ENCODE measurements around the gene PPP1CB. TPM values are rescaled to one million over a fixed set of nuclear protein-coding genes. Genes with fewer than 3 reads are reported as not detected.
"Not testable (repeated sequence)": the region's sequence is repeated elsewhere in the genome, so short reads cannot be mapped to it uniquely, and the experiment has no call there.

The PPP1CB gene
- total and polyA plus RNA-seq, 4 donors: 85.7 to 309 (median 181) TPM

- H3K4me3 ChIP-seq: no peak overlapping the region
- H3K36me3 ChIP-seq (ENCODE audit: control insufficient read depth in 4 of 4, insufficient read depth in 4 of 4, low read length in 4 of 4): no peaks in the 10 kb centered on the region
- H3K27ac ChIP-seq (ENCODE audit: low read depth in 1 of 2, low read length in 1 of 2): no peak overlapping the region
- H3K9ac ChIP-seq (ENCODE audit: insufficient read depth in 1 of 2, low read length in 2 of 2): no peak overlapping the region
- no peak for TF ChIP-seq CTCF (IDR thresholded peaks at IDR 0.05; ENCODE audit: control extremely low read depth, extremely low read depth)
- no peak for ATAC-seq (ENCODE audit: insufficient read depth, low FRiP score)
- no peaks in the 10 kb centered on the region for H3K27me3 ChIP-seq (ENCODE audit: control insufficient read depth in 3 of 3, insufficient read depth in 3 of 3, low read length in 2 of 3)
- WGBS, 2 donors: 94 to 97% methylated on average over 1 of the region's 1 CpG
- H3K9me3 ChIP-seq (ENCODE audit: control insufficient read depth in 4 of 4, insufficient read depth in 3 of 4, low read length in 3 of 4): peaks cover 0 to 6% (median 2%) of the 10 kb centered on the region in 4 donors
- H3K4me1 ChIP-seq (ENCODE audit: control insufficient read depth in 5 of 5, insufficient read depth in 5 of 5, low read length in 5 of 5): no peaks in the 10 kb centered on the region
- DNase-seq: no peak
These were observed 14.0 kb upstream of the PPP1CB start for GRCh38 chr2:28737655-28738054.

GRCh38 chr2:28742619-28743018 lies 9.0 kb upstream of the PPP1CB start:
- H3K9me3 ChIP-seq (ENCODE audit: control insufficient read depth in 4 of 4, insufficient read depth in 3 of 4, low read length in 3 of 4); H3K9ac ChIP-seq (ENCODE audit: insufficient read depth in 1 of 2, low read length in 2 of 2); ATAC-seq (ENCODE audit: insufficient read depth, low FRiP score); H3K27ac ChIP-seq (ENCODE audit: low read depth in 1 of 2, low read length in 1 of 2); H3K4me3 ChIP-seq; DNase-seq; H3K4me1 ChIP-seq (ENCODE audit: control insufficient read depth in 5 of 5, insufficient read depth in 5 of 5, low read length in 5 of 5); H3K36me3 ChIP-seq (ENCODE audit: control insufficient read depth in 4 of 4, insufficient read depth in 4 of 4, low read length in 4 of 4); H3K27me3 ChIP-seq (ENCODE audit: control insufficient read depth in 3 of 3, insufficient read depth in 3 of 3, low read length in 2 of 3): not testable (repeated sequence)
- WGBS, 2 donors: 98 to 99% methylated on average over 6 of the region's 6 CpGs

- H3K4me1 ChIP-seq (ENCODE audit: control insufficient read depth in 5 of 5, insufficient read depth in 5 of 5, low read length in 5 of 5): peaks cover 0 to 10% (median 1%) of the 10 kb centered on the region in 5 donors
- H3K27ac ChIP-seq (ENCODE audit: low read depth in 1 of 2, low read length in 1 of 2): peak overlapping the region in 1 of 2 donors; percentile 46
- no peaks in the 10 kb centered on the region for H3K36me3 ChIP-seq (ENCODE audit: control insufficient read depth in 4 of 4, insufficient read depth in 4 of 4, low read length in 4 of 4)
- no peaks in the 10 kb centered on the region for H3K27me3 ChIP-seq (ENCODE audit: control insufficient read depth in 3 of 3, insufficient read depth in 3 of 3, low read length in 2 of 3)
- WGBS, 2 donors: 73 to 94% methylated on average over 2 of the region's 2 CpGs
- no peak for TF ChIP-seq CTCF (IDR thresholded peaks at IDR 0.05; ENCODE audit: control extremely low read depth, extremely low read depth)
- DNase-seq: no peak
- H3K4me3 ChIP-seq: no peak overlapping the region
- no peak for ATAC-seq (ENCODE audit: insufficient read depth, low FRiP score)
- H3K9me3 ChIP-seq (ENCODE audit: control insufficient read depth in 4 of 4, insufficient read depth in 3 of 4, low read length in 3 of 4): no peaks in the 10 kb centered on the region
- no peak overlapping the region for H3K9ac ChIP-seq (ENCODE audit: insufficient read depth in 1 of 2, low read length in 2 of 2)
These were observed 6.4 kb upstream of the PPP1CB start for GRCh38 chr2:28745225-28745624.

- no peaks in the 10 kb centered on the region for H3K36me3 ChIP-seq (ENCODE audit: control insufficient read depth in 4 of 4, insufficient read depth in 4 of 4, low read length in 4 of 4)
- ATAC-seq (ENCODE audit: insufficient read depth, low FRiP score): no peak
- no peak overlapping the region for H3K4me3 ChIP-seq
- H3K27ac ChIP-seq (ENCODE audit: low read depth in 1 of 2, low read length in 1 of 2): no peak overlapping the region
- no peaks in the 10 kb centered on the region for H3K27me3 ChIP-seq (ENCODE audit: control insufficient read depth in 3 of 3, insufficient read depth in 3 of 3, low read length in 2 of 3)
- no peak for DNase-seq
- TF ChIP-seq CTCF (IDR thresholded peaks at IDR 0.05; ENCODE audit: control extremely low read depth, extremely low read depth): no peak
- no peak overlapping the region for H3K9ac ChIP-seq (ENCODE audit: insufficient read depth in 1 of 2, low read length in 2 of 2)
- 75 to 81% methylated on average over 4 of the region's 4 CpGs for WGBS, 2 donors
- peaks cover 0 to 15% (median 8%) of the 10 kb centered on the region in 5 donors for H3K4me1 ChIP-seq (ENCODE audit: control insufficient read depth in 5 of 5, insufficient read depth in 5 of 5, low read length in 5 of 5)
- H3K9me3 ChIP-seq (ENCODE audit: control insufficient read depth in 4 of 4, insufficient read depth in 3 of 4, low read length in 3 of 4): no peaks in the 10 kb centered on the region
These were observed 5.8 kb upstream of the PPP1CB start for GRCh38 chr2:28745876-28746275.

Measured in lung (tissue), 12 donors.